GM23338 (cell line): Measurements from ENCODE around the gene GRID2. TPM values are rescaled to one million over a fixed set of nuclear protein-coding genes. Genes with fewer than 3 reads are reported as not detected.

Source experiments
- ATAC-seq: fragments of 200-7000 bp; cut with Tn5 transposase; 3 replicates; pipeline ENCODE4 v1.9.1; 2020
- DNase-seq: peaks from one replicate; pipeline ENCODE4 v3.0.0-alpha.2; 2015; ENCODE audit warnings: low spot score
- H2AFZ ChIP-seq: fragments of 200-600 bp; sonication (generic); 2 replicates; pipeline ENCODE4 v1.8.0; 2016; ENCODE audit warnings: antibody characterized with exemption, mild to moderate bottlenecking, moderate library complexity
- H3F3A ChIP-seq: fragments of 200-600 bp; sonication (generic); replicated peaks from 2 replicates; pipeline ENCODE4 v1.8.0; 2017; ENCODE audit warnings: antibody characterized with exemption, mixed run types, low read depth
- H3K27ac ChIP-seq: fragments of 200-600 bp; sonication (generic); 2 replicates; pipeline ENCODE4 v1.6.1; 2016; ENCODE audit warnings: low read depth
- H3K27me3 ChIP-seq: fragments of 200-600 bp; sonication (generic); 2 replicates; pipeline ENCODE4 v1.8.0; 2016; ENCODE audit warnings: mild to moderate bottlenecking, mixed run types, moderate library complexity; ENCODE audit not compliant: insufficient read depth
- H3K36me3 ChIP-seq: fragments of 200-600 bp; sonication (generic); 2 replicates; pipeline ENCODE4 v1.8.0; 2016; ENCODE audit warnings: mild to moderate bottlenecking; ENCODE audit not compliant: insufficient read depth
- H3K4me1 ChIP-seq: fragments of 200-600 bp; sonication (generic); 2 replicates; pipeline ENCODE4 v1.8.0; 2016; ENCODE audit warnings: mild to moderate bottlenecking, moderate library complexity; ENCODE audit not compliant: insufficient read depth
- H3K4me2 ChIP-seq: fragments of 200-600 bp; sonication (generic); 2 replicates; pipeline ENCODE4 v1.7.1; 2017; ENCODE audit warnings: mixed run types
- H3K4me3 ChIP-seq: fragments of 200-600 bp; sonication (generic); 2 replicates; pipeline ENCODE4 v1.6.1; 2016; ENCODE audit warnings: mixed run types
- H3K79me2 ChIP-seq: fragments of 200-600 bp; sonication (generic); replicated peaks from 2 replicates; pipeline ENCODE4 v1.8.0; 2017; ENCODE audit warnings: mild to moderate bottlenecking; ENCODE audit not compliant: insufficient read depth
- H3K9me2 ChIP-seq: fragments of 200-600 bp; sonication (generic); 2 replicates; pipeline ENCODE4 v1.8.0; 2017; ENCODE audit not compliant: insufficient read depth
- H4K20me1 ChIP-seq: fragments of 200-600 bp; sonication (generic); replicated peaks from 2 replicates; pipeline ENCODE4 v1.8.0; 2017; ENCODE audit warnings: mild to moderate bottlenecking; ENCODE audit not compliant: insufficient read depth
- H3K27ac Mint-ChIP-seq: 2 replicates; pipeline ENCODE4 v1.8.0; 2020; ENCODE audit warnings: inconsistent platforms, mild to moderate bottlenecking, moderate library complexity, mixed read lengths
- H3K27me3 Mint-ChIP-seq: 3 replicates; pipeline ENCODE4 v1.8.0; 2022; ENCODE audit warnings: low read depth, mild to moderate bottlenecking, moderate library complexity, mixed read lengths, inconsistent platforms; ENCODE audit not compliant: insufficient read depth, poor library complexity
- H3K36me3 Mint-ChIP-seq: 3 replicates; pipeline ENCODE4 v1.8.0; 2021; ENCODE audit warnings: low read depth, mild to moderate bottlenecking, inconsistent platforms, moderate library complexity, mixed read lengths
- H3K4me1 Mint-ChIP-seq: 3 replicates; pipeline ENCODE4 v1.8.0; 2020; ENCODE audit warnings: mild to moderate bottlenecking, inconsistent platforms, mixed read lengths
- H3K4me3 Mint-ChIP-seq: 3 replicates; pipeline ENCODE4 v1.8.0; 2021; ENCODE audit warnings: moderate library complexity, mild to moderate bottlenecking, inconsistent platforms, mixed read lengths
- H3K9me3 Mint-ChIP-seq: 3 replicates; pipeline ENCODE4 v1.8.0; 2020; ENCODE audit warnings: moderate library complexity, mild to moderate bottlenecking, inconsistent platforms, mixed read lengths
- CREB1 ChIP-seq: fragments of 250-450 bp; sonication (Bioruptor Pico); IDR thresholded peaks from 2 replicates; pipeline ENCODE4 v1.5.0; 2020; ENCODE audit warnings: low read depth, mild to moderate bottlenecking, moderate library complexity
- CTCF ChIP-seq, 2 experiments: fragments of 200-600 bp in 1 of 2; sonication (generic) in 1 of 2; conservative IDR thresholded peaks; 2 replicates each; pipeline versions ENCODE4 v1.5.1 to v1.6.1; 2016 to 2017; ENCODE audit warnings: antibody characterized with exemption in 2 of 2, low read depth in 2 of 2, mild to moderate bottlenecking in 2 of 2, moderate library complexity in 1 of 2
- ETS1 ChIP-seq: IDR thresholded peaks from 2 replicates; pipeline ENCODE4 v1.6.1; 2016; ENCODE audit warnings: antibody characterized with exemption
- EZH2 ChIP-seq: fragments of 200-600 bp; sonication (generic); IDR thresholded peaks from one replicate; pipeline ENCODE4 v1.8.0; 2017; ENCODE audit warnings: antibody characterized with exemption, mild to moderate bottlenecking, low read depth; ENCODE audit not compliant: unreplicated experiment
- EZH2phosphoT487 ChIP-seq: fragments of 200-600 bp; sonication (generic); IDR thresholded peaks from one replicate; pipeline ENCODE4 v1.8.1; 2018; ENCODE audit warnings: antibody characterized with exemption; ENCODE audit not compliant: unreplicated experiment
- JUNB ChIP-seq: IDR thresholded peaks from one replicate; pipeline ENCODE4 v1.6.1; 2016; ENCODE audit warnings: antibody characterized with exemption; ENCODE audit not compliant: unreplicated experiment
- NANOG ChIP-seq: IDR thresholded peaks from 2 replicates; pipeline ENCODE4 v1.6.1; 2016; ENCODE audit warnings: antibody characterized with exemption, borderline replicate concordance
- POLR2AphosphoS5 ChIP-seq: IDR thresholded peaks from 2 replicates; pipeline ENCODE4 v1.6.1; 2016; ENCODE audit warnings: antibody characterized with exemption, low read depth
- REST ChIP-seq: IDR thresholded peaks from one replicate; pipeline ENCODE4 v1.6.1; 2018; ENCODE audit warnings: antibody characterized with exemption; ENCODE audit not compliant: unreplicated experiment
- STAT1 ChIP-seq: IDR thresholded peaks from one replicate; pipeline ENCODE4 v1.6.1; 2016; ENCODE audit warnings: antibody characterized with exemption; ENCODE audit not compliant: unreplicated experiment
- ZNF114 ChIP-seq: fragments of 250-450 bp; sonication (Bioruptor Pico); IDR thresholded peaks from 2 replicates; pipeline ENCODE4 v1.5.0; 2020; ENCODE audit warnings: mild to moderate bottlenecking, moderate library complexity
- ZNF331 ChIP-seq: fragments of 250-450 bp; sonication (Bioruptor Pico); IDR thresholded peaks from 2 replicates; pipeline ENCODE4 v1.5.0; 2020; ENCODE audit warnings: low read depth, mild to moderate bottlenecking, moderate library complexity
- polyA plus RNA-seq: library from polyadenylated mRNA; unstranded; fragments of >200 nt; fragmentation: Nextera tagmentation; extraction: Ambion mirVana; gene quantifications from 2 replicates; pipeline ENCODE4 v1.2.1, GENCODE V29; 2016
- total RNA-seq: library from RNA; depleted of rRNA; stranded (reverse); fragments of >200 nt; shearing (Covaris generic); gene quantifications from 2 replicates; pipeline ENCODE4 v1.2.3, GENCODE V29; 2014
- TF ChIP-seq, protein P1 (sequence below): fragments of 250-450 bp; sonication (Bioruptor Pico); IDR thresholded peaks from 2 replicates; pipeline ENCODE4 v1.5.0; 2020; ENCODE audit warnings: mild to moderate bottlenecking, moderate library complexity

The GRID2 gene
- total and polyA plus RNA-seq, 2 experiments from 2014 or later = 19.9 to 65.4 TPM

DNA sequence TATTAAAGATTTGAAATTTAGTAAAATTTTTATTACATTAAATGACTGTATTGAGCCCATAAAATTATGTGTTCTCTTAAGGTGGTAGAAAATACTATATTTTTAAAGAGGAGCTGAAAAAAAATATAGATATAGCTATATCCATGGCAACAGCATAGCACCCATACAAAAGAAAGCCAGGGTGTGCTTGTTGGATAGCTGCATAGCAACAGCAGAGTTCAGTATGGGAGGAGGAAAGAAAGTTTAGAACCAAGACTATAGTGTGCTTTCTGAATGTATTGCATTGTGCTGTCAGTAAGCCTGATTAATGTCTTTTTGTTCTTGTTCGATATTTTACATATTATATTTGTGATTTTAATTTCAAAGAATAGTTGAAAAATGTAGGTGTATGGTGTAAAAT, 78.4 kb downstream of the GRID2 start:
- Histone ChIP-seq H2AFZ (no peak overlapping the region), H4K20me1 (no peaks in the 10 kb centered on the region), H3K4me1 (peaks cover 11% of the 10 kb centered on the region), H3K27me3 (no peaks in the 10 kb centered on the region), H3K4me2 (no peak overlapping the region), H3K9me2 (no peaks in the 10 kb centered on the region), H3K27ac (no peak overlapping the region), H3K79me2 (peaks cover 6% of the 10 kb centered on the region; the same call in 1 of the 2 replicates), H3K4me3 (no peak overlapping the region), H3F3A (no peaks in the 10 kb centered on the region; the same call in 1 of the 2 replicates), H3K36me3 (no peaks in the 10 kb centered on the region)
- TF ChIP-seq, protein P1, sequence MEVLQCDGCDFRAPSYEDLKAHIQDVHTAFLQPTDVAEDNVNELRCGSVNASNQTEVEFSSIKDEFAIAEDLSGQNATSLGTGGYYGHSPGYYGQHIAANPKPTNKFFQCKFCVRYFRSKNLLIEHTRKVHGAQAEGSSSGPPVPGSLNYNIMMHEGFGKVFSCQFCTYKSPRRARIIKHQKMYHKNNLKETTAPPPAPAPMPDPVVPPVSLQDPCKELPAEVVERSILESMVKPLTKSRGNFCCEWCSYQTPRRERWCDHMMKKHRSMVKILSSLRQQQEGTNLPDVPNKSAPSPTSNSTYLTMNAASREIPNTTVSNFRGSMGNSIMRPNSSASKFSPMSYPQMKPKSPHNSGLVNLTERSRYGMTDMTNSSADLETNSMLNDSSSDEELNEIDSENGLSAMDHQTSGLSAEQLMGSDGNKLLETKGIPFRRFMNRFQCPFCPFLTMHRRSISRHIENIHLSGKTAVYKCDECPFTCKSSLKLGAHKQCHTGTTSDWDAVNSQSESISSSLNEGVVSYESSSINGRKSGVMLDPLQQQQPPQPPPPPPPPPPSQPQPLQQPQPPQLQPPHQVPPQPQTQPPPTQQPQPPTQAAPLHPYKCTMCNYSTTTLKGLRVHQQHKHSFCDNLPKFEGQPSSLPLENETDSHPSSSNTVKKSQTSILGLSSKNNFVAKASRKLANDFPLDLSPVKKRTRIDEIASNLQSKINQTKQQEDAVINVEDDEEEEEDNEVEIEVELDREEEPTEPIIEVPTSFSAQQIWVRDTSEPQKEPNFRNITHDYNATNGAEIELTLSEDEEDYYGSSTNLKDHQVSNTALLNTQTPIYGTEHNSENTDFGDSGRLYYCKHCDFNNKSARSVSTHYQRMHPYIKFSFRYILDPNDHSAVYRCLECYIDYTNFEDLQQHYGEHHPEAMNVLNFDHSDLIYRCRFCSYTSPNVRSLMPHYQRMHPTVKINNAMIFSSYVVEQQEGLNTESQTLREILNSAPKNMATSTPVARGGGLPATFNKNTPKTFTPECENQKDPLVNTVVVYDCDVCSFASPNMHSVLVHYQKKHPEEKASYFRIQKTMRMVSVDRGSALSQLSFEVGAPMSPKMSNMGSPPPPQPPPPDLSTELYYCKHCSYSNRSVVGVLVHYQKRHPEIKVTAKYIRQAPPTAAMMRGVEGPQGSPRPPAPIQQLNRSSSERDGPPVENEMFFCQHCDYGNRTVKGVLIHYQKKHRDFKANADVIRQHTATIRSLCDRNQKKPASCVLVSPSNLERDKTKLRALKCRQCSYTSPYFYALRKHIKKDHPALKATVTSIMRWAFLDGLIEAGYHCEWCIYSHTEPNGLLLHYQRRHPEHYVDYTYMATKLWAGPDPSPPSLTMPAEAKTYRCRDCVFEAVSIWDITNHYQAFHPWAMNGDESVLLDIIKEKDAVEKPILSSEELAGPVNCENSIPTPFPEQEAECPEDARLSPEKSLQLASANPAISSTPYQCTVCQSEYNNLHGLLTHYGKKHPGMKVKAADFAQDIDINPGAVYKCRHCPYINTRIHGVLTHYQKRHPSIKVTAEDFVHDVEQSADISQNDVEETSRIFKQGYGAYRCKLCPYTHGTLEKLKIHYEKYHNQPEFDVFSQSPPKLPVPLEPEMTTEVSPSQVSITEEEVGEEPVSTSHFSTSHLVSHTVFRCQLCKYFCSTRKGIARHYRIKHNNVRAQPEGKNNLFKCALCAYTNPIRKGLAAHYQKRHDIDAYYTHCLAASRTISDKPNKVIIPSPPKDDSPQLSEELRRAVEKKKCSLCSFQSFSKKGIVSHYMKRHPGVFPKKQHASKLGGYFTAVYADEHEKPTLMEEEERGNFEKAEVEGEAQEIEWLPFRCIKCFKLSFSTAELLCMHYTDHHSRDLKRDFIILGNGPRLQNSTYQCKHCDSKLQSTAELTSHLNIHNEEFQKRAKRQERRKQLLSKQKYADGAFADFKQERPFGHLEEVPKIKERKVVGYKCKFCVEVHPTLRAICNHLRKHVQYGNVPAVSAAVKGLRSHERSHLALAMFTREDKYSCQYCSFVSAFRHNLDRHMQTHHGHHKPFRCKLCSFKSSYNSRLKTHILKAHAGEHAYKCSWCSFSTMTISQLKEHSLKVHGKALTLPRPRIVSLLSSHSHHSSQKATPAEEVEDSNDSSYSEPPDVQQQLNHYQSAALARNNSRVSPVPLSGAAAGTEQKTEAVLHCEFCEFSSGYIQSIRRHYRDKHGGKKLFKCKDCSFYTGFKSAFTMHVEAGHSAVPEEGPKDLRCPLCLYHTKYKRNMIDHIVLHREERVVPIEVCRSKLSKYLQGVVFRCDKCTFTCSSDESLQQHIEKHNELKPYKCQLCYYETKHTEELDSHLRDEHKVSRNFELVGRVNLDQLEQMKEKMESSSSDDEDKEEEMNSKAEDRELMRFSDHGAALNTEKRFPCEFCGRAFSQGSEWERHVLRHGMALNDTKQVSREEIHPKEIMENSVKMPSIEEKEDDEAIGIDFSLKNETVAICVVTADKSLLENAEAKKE (CRISPR knock-in tag) = no peak
- TF ChIP-seq CREB1 (CRISPR knock-in tag) = no peak
- TF ChIP-seq ETS1 = no peak
- TF ChIP-seq CTCF (conservative IDR thresholded peaks at IDR 0.05; ENCODE audit: low read depth in 2 of 2) = no peak
- no peak for TF ChIP-seq EZH2phosphoT487
- TF ChIP-seq STAT1 = no peak
- TF ChIP-seq POLR2AphosphoS5 = no peak
- no peak for TF ChIP-seq REST
- TF ChIP-seq EZH2 = no peak
- no peak for TF ChIP-seq ZNF331 (CRISPR knock-in tag)
- no peak for TF ChIP-seq JUNB
- TF ChIP-seq NANOG = no peak
- TF ChIP-seq ZNF114 (CRISPR knock-in tag) = no peak
- ATAC-seq (no peak; the same call in 1 of the 3 replicates), DNase-seq (no peak)
- Mint-ChIP-seq H3K27me3 (peaks cover 4% of the 10 kb centered on the region), H3K36me3 (peaks cover 8% of the 10 kb centered on the region), H3K4me1 (peaks cover 32% of the 10 kb centered on the region), H3K27ac (no peak overlapping the region), H3K4me3 (no peak overlapping the region), H3K9me3 (peaks cover 6% of the 10 kb centered on the region)
